ENCODE measurements around the gene TRPM3.

TRPM3 gene

DNA sequence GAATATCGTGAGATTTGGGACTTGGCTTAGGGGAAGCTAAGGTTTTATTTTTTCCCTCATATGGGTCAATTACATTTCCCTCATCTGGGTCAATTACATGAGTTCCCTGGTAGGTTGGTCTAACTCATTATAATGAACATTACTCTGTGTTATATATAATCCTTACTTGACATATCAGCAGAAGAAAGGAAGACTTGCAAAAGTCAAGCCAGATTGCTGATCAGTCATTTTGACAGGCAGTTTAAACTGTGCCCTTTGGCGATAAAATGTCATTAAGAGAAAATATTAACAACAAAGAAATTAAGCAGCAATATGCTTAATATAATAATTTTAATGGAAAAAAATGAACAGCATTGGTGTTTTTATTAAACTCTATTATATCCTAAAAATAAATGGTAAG is 23.1 kb upstream of the TRPM3 start:
- DNase-seq (ENCODE audit: low read depth): no peak
- TF ChIP-seq, protein P1, sequence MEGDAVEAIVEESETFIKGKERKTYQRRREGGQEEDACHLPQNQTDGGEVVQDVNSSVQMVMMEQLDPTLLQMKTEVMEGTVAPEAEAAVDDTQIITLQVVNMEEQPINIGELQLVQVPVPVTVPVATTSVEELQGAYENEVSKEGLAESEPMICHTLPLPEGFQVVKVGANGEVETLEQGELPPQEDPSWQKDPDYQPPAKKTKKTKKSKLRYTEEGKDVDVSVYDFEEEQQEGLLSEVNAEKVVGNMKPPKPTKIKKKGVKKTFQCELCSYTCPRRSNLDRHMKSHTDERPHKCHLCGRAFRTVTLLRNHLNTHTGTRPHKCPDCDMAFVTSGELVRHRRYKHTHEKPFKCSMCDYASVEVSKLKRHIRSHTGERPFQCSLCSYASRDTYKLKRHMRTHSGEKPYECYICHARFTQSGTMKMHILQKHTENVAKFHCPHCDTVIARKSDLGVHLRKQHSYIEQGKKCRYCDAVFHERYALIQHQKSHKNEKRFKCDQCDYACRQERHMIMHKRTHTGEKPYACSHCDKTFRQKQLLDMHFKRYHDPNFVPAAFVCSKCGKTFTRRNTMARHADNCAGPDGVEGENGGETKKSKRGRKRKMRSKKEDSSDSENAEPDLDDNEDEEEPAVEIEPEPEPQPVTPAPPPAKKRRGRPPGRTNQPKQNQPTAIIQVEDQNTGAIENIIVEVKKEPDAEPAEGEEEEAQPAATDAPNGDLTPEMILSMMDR (IDR thresholded peaks at IDR 0.05; ENCODE audit: low read length, missing control alignments): no peak
- no peak overlapping the region for H3K4me3 ChIP-seq (replicated peaks; ENCODE audit: low read depth, low read length)

DNA sequence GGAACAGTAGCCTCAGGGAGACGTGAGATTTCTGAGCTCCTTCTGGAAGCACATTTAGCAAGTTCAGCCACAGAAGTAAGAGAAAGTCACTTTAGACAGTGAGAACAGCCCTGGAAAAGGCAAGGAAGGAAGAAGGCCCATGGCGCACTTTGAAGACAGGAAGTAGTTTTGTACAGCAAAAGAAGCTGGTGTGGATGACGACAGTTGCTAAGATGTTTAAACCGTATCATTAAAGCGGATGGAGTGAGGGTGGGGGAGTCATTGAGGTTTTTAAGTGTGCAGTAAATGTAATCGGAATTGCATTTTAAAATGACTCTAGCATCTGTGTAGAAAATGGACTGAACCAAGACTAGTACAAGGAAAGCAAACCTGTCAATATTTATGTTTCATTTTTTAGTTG is 15.3 kb upstream of the TRPM3 start:
- DNase-seq (ENCODE audit: low read depth): no peak
- no peak overlapping the region for H3K4me3 ChIP-seq (replicated peaks; ENCODE audit: low read depth, low read length)
- TF ChIP-seq, protein P1 (IDR thresholded peaks at IDR 0.05; ENCODE audit: low read length, missing control alignments): no peak

DNA sequence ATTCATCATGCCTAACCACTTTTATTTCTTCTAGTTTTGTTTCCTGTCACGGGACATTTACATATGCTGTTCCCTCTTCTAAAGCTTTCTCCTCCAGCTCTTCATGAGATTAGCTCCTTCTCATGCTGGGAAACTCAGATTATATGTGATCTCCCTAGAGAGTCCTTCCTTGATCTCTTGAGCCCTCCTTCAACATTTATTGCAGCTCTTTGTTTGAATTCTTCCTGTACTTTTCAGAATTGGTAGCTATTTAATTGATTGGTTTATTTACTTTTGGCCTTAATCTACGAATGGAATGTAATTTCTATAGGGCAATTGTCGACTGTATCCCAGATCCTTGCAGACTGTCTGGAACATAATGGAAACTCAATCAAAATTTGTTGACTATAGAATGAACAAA is 9.7 kb upstream of the TRPM3 start:
- DNase-seq (ENCODE audit: low read depth): no peak
- TF ChIP-seq, protein P1 (IDR thresholded peaks at IDR 0.05; ENCODE audit: low read length, missing control alignments): no peak
- H3K4me3 ChIP-seq (replicated peaks; ENCODE audit: low read depth, low read length): no peak overlapping the region

DNA sequence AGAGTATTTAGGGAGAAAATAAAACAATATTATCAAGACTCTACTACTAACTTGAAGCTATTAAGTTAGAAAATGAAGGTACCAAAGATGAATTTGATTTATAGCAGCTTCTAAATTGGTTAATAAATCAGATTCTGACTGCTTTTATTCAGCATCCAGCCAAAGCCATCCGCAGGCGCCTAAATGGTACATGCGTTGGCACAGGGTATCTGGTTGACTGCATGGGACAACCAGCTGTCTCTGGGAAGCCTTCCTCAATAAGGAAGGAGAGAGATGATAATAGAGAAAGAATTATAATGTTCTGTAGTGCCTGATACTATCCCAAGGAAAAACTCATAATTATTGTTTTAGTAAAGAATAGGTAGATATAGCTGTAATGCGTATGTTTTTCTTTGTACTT is 9.1 kb upstream of the TRPM3 start:
- no peak for DNase-seq (ENCODE audit: low read depth)
- TF ChIP-seq, protein P1 (IDR thresholded peaks at IDR 0.05; ENCODE audit: low read length, missing control alignments): no peak
- no peak overlapping the region for H3K4me3 ChIP-seq (replicated peaks; ENCODE audit: low read depth, low read length)

DNA sequence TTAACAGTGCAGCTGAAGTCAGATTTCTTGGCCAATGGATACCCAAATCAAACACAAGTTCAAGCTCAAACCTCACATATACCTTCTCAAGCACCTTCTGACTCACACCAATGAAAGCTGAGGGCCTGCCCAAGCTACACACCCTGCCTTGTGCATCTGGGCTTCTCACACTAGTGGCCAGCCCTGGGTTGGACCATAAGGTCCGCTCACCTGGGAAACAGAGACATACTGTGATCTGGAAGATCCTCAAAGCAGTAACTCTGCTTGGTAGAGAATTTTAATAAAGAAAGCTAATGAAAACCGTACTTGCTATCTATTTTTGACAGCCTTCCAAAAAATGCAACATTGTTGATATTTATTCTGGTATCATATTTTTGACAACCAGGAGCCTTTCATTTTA is 7.4 kb upstream of the TRPM3 start:
- no peak for DNase-seq (ENCODE audit: low read depth)
- TF ChIP-seq, protein P1 (IDR thresholded peaks at IDR 0.05; ENCODE audit: low read length, missing control alignments): no peak
- no peak overlapping the region for H3K4me3 ChIP-seq (replicated peaks; ENCODE audit: low read depth, low read length)

DNA sequence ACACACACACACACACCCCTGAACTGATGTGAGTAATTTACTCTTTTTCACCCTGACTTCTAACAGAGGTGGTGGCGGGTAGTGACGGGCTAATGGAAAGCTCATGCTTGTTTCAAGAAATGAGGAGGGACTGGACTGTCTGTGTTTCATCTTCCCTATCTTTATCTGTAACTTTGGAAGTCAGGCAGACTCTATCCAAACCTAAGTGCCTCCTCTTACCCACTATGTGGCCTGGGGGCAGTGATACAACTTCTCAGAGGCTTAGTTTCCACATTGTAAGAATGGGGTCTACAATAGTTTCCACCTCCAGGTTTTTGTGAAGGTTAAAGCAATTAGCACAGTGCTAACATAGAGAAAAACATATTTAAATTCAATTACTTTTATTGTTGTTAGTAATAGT is 5.9 kb upstream of the TRPM3 start:
- TF ChIP-seq, protein P1 (IDR thresholded peaks at IDR 0.05; ENCODE audit: low read length, missing control alignments): no peak

DNA sequence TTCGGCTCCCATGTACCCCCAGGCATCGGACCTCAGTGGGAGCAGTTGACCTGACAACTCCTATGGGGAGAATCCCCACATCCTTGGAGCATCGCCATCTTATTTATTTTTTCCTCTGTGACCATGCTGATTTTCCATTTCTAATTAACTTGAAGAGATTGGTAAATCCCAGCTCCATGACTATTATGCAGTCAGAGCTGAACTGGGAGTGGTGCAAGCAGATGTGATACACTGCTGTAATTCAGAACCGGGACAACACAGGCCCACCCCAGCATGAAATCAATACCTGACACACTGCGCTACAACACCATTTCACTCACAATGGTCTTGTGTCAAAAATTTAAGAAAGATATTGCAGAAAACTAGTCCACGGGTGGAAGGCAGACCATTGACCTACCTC is 1.0 kb upstream of the TRPM3 start:
- TF ChIP-seq, protein P1 (IDR thresholded peaks at IDR 0.05; ENCODE audit: low read length, missing control alignments): no peak
- no peak for DNase-seq (ENCODE audit: low read depth)

More for the DNA sequence above, 5.9 kb upstream of the TRPM3 start:
- DNase-seq (ENCODE audit: low read depth): no peak
- no peak overlapping the region for H3K4me3 ChIP-seq (replicated peaks; ENCODE audit: low read depth, low read length)

More for the DNA sequence above, 1.0 kb upstream of the TRPM3 start:
- H3K4me3 ChIP-seq (replicated peaks; ENCODE audit: low read depth, low read length): no peak overlapping the region
